Testis (tissue), 2 donors: Measurements from ENCODE around the gene MMP17.

Experiments
- CTCF ChIP-seq, 3 experiments: fragments of 450-650 bp in 2 of 3; fragments of 200-600 bp in 1 of 3; sonication (generic) in 1 of 3; IDR thresholded peaks; one replicate each; pipeline ENCODE4 v1.5.1; 2016 to 2019; ENCODE audit warnings: antibody characterized with exemption in 3 of 3, mild to moderate bottlenecking in 2 of 3, moderate library complexity in 1 of 3
- POLR2A ChIP-seq: fragments of 450-650 bp; IDR thresholded peaks from one replicate; pipeline ENCODE4 v1.6.1; 2017; ENCODE audit warnings: antibody characterized with exemption, mild to moderate bottlenecking, moderate library complexity

DNA sequence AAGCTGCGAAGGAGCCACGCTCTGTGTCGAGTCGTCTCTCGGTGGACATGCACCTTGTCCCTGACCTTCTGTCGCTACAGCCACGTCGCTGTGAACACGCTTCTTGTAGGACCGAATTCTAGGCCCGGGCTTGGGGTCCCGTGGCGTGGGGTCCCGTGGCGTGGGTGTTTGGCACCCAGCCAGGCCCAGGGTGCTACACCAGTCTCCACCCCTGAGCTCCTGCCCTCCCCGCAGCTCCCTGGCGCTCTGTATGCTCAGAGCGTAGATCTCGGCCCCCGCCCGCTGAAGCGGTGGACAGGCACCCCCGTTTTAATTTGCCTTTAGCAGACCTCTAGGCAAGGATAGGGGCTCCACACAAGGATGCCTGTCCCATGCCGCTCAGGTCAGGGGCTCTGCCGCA lies 16.5 kb downstream of the MMP17 start:
- TF ChIP-seq POLR2A (no peak), CTCF (IDR thresholded peaks at IDR 0.05) (no peak)
